IPS-NIHi11 (cell line): ENCODE measurements around the gene PRKCD.

ENCODE experiments used
- DNase-seq: peaks from one replicate; pipeline ENCODE4 v3.0.0; 2012; ENCODE audit warnings: mixed read lengths, low spot score

PRKCD gene

GRCh38 chr3:53160660-53161449 is at the start of gene PRKCD:
PRKCD (plus strand) TSS chr3:53161209; CDS start chr3:53178423, 17,214 bp downstream.
- DNase-seq = peak; percentile 98

DNA sequence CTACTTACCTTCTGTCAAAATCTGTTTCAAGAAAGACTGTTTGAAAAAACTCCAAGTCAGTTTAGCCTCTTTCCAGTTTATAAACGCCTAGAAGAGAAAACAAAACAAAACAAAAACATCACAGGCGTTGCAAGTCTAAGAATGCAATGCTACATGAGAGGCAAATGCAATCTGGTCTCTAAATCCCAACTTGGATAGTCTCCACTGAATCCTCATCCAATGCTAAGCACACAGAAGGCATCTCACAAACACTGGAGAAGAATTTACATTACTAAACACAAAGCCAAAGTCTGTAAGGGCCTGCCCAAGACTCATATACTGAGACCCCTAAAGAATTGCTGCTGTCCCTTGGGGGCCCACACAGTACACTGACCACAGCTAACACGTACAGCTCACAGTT is 49.2 kb upstream of the PRKCD start:
- DNase-seq = no peak

GRCh38 chr3:53113293-53114010 is 47.6 kb upstream of the PRKCD start:
- no peak for DNase-seq

DNA sequence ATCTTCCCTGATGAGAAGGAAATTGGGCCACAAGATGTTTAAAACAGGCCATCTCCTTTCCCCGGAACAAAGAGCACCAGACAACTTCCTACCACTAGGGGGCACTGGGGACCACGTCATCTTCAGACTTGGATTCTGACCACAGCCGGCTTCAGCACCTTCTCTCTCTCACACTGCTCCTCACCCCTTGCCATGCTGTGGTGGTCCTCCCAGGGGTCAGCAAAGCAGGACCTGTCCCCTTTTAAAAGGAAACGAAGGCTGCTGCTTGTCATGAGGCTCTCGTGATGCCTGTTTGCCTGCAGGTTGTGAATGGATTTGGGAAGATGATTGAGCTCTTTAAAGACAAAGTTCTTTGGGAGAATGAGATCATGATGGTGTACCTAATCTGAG is 47.0 kb upstream of the PRKCD start:
- peak; percentile 89 for DNase-seq

DNA sequence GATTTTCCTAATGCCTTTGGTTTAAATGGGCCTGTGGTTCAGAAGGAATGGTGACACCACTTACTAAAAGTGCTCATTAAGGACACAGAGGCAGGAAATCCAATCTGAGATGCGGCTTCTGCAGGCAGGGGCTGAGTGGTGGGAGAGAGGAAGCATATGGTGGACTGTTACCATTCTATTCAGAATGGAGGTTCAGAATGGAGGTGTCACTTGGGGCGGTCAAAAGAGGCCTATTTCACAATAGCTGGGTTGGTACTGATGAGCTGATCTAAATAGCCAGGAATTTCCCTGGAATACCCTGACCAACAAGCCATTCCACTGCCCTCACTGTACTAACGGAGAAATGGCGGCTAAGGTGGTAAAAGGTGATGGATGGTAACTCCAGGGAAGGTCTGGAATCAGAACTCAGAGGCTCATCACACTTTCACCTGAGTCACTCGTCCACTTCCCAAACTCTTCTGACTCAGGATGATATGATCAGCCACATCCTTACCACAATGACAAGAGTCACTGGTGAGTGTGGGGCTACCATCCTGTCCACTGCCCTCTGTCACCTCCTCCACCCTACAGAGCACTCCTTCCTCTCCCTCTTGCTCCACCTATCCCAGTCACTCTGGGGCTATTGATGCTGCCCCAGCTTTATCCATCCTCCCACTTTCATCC is 46.5 kb upstream of the PRKCD start:
- DNase-seq = no peak

- no peak for DNase-seq
Measured at GRCh38 chr3:53116956-53117355, 44.1 kb upstream of the PRKCD start.

GRCh38 chr3:53120336-53120735 is 40.7 kb upstream of the PRKCD start:
- no peak for DNase-seq

DNA sequence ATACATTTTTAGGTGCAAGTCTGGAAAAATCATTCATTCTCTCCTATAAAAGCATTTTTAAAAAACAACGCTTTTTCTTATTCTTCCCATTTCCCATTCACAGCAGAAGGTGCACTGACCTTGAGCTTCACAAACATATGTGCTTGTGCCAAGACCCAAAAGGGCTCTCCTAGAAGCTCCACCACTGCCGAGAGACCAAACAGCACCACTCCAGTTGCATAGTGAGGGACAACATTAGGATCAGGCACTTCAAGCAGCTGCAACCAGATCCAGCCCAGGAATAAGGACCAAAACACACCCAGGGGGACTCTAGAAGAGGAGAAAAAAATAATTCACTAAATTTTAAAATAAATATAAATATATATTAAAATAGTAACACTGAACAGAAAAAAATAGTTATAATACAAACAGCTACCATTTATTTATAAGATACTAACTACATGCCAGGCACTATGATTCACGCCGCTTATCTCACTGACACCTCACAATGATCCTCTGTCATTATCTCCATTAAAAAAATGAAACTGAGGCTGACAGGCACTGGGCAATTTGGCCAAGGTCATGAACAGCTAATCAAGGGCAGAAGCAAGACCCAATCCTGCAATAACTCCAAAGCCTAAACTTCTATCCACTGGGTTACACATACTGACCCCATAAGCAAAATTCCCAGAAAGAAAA is 38.6 kb upstream of the PRKCD start:
- no peak for DNase-seq

- DNase-seq = no peak
Measured at GRCh38 chr3:53122933-53123305, 38.1 kb upstream of the PRKCD start.

DNA sequence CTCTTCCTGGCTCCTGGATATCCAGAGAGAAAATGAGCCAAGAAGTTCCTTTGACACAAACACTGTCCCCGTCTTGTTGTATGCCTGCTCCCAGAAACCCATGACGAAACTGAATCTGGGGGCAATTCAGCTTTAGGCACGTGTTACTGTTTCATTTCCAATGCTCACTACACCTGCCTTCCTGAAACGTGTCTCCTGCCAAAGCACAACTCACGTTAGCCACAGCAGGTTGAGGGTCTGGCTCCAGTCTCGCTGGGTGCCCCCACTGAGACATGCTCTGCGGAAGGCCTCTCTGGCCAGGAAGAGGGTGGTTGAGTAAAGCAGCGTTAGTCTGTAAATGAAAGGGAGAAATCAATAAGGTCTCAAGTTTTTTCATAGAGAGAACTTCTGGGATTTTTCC is 37.5 kb upstream of the PRKCD start:
- no peak for DNase-seq

- no peak for DNase-seq
Measured at GRCh38 chr3:53123953-53124352, 37.1 kb upstream of the PRKCD start.

DNA sequence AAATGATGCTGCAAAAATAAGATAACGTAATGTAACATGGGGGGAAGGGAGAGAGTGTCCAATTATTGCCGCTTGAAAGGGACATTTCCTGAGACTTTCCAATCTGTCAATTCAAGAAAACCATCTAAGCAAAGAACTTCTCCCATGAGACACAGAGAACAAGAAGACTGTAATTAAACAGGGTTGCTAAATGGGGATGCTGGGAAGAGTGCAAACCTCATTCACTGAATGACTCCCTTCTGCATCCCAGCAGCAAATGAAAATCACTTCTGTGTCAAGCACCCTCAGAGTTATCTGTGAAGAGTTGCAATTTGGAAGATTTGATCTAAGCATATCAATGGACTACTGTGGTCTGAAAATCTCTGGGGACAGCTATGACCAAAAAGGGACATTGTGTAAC is 34.4 kb upstream of the PRKCD start:
- DNase-seq = no peak

DNA sequence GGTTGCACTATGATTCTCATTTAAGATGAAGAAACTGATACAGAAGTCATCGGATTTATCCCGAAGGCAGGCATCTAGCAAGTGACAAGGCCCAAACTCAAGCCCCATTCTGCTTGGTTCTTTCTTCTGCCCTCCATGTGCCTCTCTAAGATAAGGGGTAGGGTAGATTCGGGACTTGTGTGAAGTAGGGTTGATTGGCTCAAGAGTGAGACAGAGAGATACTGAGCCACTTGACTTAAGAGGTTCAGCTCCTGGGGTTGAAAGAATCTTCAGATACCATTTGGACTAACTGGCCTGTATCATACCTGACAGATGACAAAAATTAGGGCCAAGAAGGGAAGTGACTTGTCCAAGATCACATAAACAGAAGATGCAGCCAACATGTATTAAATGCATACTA is 31.7 kb upstream of the PRKCD start:
- DNase-seq = no peak

GRCh38 chr3:53130179-53131061 is 30.6 kb upstream of the PRKCD start, which contains the start of gene RFT1:
RFT1 (minus strand) TSS chr3:53130435; CDS start chr3:53130400, 35 bp downstream.
- DNase-seq = peak; percentile 94

DNA sequence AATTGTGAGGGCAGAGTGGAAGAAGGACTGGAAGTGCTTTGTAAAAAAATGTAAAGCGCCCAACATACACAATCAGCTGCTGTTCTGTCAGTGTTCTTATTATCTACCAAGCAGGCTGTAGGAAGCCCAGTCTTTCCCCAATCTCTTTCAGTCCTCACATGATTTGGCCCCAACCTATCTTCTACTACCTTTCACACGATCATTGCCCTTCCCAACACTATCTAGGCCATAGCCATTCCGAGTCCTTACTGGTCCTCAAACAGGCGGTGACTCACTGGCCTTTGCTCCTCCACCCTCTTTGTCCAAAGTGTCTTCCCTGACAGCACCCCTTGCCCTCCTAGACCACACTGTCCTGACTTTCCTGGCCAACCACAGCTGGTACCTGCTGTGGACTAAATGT is 29.9 kb upstream of the PRKCD start:
- no peak for DNase-seq

- DNase-seq = no peak
Measured at GRCh38 chr3:53132347-53132746, 28.7 kb upstream of the PRKCD start.

- peak; percentile 90 for DNase-seq
Measured at GRCh38 chr3:53134631-53135232, 26.3 kb upstream of the PRKCD start.

DNA sequence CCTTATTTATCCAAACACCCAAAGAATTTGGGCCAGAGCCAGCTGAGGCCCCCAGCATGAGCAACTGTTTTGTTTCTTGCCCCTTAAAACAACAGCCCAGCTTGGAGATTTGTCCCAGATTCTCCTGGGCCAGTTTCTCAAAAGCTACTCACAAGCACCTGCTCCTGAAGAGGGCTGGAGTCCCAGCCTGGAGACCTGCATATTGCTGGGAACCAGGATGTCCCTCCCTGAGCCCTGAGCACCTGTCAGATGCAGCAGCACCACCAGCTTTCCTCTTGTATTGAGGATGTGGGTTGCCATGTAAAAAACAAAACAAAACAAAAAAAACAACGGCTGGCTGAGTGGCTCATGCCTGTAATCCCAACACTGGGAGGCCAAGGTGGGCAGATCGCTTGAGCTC is 23.8 kb upstream of the PRKCD start:
- DNase-seq = no peak

- DNase-seq = no peak
Measured at GRCh38 chr3:53137835-53138446, 23.1 kb upstream of the PRKCD start.
